Choroid plexus epithelial cell (primary cell): Measurements from ENCODE around the gene ARHGEF6.

Experiments used
- DNase-seq: peaks from one replicate; pipeline ENCODE4 v3.0.0-alpha.2; 2010; ENCODE audit warnings: low read depth
- H3K4me3 ChIP-seq: 2 replicates; pipeline ENCODE4 v1.5.1; 2011; ENCODE audit warnings: low read depth, mild to moderate bottlenecking, control low read depth, low read length, moderate library complexity
- TF ChIP-seq, protein P1 (sequence below): conservative IDR thresholded peaks from 2 replicates; pipeline ENCODE4 v1.5.1; 2011; ENCODE audit warnings: low read depth, mild to moderate bottlenecking, control low read depth, inconsistent platforms, low read length, moderate library complexity

ARHGEF6 gene

DNA sequence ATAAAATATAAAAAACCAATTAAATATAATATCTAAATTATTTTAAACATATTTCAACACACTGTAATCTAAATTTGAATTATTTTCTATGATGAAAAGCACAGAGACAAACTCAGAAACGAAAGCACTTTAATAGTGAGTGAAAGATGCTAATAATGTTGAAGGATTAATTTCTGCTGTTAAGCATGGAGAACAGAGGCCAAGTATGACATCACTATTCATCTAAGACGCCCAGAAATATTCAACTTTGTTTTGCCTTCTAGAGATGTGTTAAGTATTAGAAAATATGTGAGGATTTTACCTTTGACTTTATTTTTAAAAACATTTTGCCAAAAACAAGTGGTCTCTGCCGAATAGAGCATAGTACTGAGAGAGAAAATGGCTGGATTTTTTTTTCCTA lies 19.3 kb downstream of the ARHGEF6 start:
- no peak overlapping the region for H3K4me3 ChIP-seq
- no peak for DNase-seq
- TF ChIP-seq, protein P1, sequence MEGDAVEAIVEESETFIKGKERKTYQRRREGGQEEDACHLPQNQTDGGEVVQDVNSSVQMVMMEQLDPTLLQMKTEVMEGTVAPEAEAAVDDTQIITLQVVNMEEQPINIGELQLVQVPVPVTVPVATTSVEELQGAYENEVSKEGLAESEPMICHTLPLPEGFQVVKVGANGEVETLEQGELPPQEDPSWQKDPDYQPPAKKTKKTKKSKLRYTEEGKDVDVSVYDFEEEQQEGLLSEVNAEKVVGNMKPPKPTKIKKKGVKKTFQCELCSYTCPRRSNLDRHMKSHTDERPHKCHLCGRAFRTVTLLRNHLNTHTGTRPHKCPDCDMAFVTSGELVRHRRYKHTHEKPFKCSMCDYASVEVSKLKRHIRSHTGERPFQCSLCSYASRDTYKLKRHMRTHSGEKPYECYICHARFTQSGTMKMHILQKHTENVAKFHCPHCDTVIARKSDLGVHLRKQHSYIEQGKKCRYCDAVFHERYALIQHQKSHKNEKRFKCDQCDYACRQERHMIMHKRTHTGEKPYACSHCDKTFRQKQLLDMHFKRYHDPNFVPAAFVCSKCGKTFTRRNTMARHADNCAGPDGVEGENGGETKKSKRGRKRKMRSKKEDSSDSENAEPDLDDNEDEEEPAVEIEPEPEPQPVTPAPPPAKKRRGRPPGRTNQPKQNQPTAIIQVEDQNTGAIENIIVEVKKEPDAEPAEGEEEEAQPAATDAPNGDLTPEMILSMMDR, result no peak

DNA sequence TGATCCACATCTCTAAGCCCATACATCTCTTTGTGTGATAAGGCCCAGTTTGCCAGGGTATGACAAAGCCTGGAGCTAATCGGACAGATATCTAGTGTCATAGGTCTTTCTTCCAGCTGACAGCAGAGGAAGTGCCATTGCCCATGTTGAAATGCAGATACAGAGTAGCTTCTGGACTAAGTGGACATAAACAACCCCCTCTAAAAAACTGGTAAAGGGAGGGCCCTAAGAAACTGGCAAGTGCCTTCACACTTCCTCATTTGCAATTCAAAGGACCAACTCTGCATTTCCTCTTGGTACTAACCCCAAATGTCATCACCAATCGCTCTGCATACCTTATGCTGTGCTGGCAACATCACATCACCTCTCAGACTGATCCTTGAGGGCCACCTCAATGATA lies 20.8 kb downstream of the ARHGEF6 start:
- TF ChIP-seq, protein P1, result no peak
- H3K4me3 ChIP-seq, result no peak overlapping the region
- DNase-seq, result no peak

DNA sequence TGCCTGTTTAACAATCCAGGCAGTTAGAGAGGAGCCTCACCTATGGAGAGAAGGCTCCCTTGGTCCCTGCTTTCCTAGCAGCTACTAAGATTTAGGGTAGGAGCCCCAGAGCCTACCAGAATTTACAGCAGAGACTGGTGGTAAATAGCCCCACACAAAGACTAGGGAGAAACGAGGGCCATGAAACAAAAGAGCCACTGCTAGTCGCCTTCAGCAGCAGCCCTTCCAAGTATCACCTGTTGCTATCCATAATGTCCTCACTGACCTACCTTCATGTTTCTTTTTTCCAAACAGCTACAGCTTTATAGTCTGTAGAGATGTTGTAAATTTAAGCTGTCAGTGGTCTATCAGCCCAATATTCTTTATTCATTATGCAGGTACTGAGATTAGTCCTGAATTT lies 25.3 kb downstream of the ARHGEF6 start:
- TF ChIP-seq, protein P1, result no peak
- H3K4me3 ChIP-seq, result no peak overlapping the region
- no peak for DNase-seq

DNA sequence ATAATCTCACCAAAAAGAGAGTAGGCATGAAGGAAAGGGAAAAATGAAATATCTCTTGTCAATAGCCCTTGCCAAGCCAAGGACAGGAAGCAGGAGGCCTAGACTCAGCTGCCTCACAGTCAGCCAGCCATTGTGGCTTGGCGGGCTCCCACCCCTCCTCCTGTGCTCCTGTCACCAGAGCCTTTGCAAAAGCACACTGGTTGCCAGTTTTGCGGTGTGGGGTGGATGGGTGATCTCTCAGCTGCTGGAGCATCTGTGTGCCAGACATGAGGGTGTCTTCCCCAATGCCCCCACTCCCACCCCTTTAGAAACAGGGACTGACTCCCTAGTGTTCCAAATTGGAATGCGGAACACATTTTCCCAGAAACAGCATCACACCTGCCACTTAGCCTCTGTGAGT lies 26.1 kb downstream of the ARHGEF6 start:
- TF ChIP-seq, protein P1, result no peak
- no peak overlapping the region for H3K4me3 ChIP-seq
- no peak for DNase-seq

DNA sequence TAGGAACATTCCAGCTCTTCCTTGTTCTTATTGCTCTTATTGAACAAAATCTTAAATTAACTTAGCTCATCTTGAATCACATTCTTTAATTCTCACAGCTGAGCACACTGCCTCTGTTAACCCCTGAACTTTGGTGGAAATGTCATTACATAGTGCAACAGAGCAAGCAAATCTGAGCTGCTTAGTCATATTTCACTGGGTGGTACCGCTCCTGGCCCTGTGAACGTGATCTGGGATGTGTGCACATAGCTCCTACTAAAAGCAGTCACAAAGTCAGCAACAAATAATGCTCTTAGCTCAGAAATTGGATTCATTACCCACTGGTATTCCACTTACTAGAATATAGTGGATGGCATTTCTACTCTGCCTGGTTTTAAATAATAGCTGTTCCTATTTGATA lies 27.9 kb downstream of the ARHGEF6 start:
- peak; percentile 55 for DNase-seq
- TF ChIP-seq, protein P1, result no peak
- no peak overlapping the region for H3K4me3 ChIP-seq

DNA sequence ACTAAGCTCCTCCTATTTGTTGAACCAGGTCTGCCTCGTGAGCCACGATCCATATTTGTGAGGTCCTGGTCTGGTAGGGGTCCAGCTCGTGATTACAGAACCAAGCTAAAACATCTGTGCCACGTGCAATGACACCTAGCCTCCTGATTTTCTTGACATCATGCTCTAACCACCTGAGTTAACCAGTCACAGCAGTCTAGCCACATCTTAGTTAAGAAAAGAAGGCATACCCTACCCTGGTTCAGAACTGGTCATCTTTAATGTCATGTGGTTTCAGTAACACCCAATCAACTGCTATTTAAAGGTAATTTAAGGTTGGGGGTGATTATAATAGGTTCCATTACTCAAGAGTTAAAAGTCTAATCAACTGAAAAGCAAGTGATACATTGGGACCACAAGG lies 28.4 kb downstream of the ARHGEF6 start:
- no peak overlapping the region for H3K4me3 ChIP-seq
- DNase-seq, result no peak
- TF ChIP-seq, protein P1, result no peak

DNA sequence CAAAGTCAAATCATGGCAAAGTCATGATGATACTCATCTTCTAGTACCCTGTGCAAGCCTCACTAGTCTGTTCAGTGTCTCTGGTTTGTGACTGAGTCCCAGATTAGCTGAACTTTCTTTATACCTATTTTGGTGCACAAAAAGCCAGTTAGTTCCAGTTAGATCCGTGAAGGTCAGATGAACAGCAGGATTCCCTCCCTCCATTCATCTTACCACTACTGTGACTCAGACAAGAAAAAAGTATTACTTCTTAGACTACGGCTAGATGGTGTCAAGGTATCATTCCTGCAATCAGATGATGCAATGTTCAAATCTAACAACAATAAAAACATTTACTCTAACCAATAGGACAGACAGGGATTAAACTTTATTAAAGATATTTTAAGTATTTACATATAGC lies 30.4 kb downstream of the ARHGEF6 start:
- peak; percentile 61 for DNase-seq
- no peak overlapping the region for H3K4me3 ChIP-seq
- TF ChIP-seq, protein P1, result no peak
